BJ (cell line): ENCODE results near the gene IQCC. TPM values are rescaled to one million over a fixed set of nuclear protein-coding genes. Genes with fewer than 3 reads are reported as not detected.

Experiments
- CTCF ChIA-PET: fragments of 350-600 bp; formaldehyde crosslinking; extraction: SDS; loops from one replicate; lab custom pipeline; 2021; ENCODE audit warnings: antibody characterized with exemption, inconsistent platforms; lab: Yijun Ruan, JAX
- POLR2A ChIA-PET: fragments of 300-600 bp; sonication (Branson Sonifier 250); formaldehyde crosslinking; extraction: SDS; loops from one replicate; lab custom pipeline; 2021; ENCODE audit warnings: antibody characterized with exemption; lab: Charles Lee
- DNase-seq: peaks from one replicate; pipeline ENCODE4 v3.0.0-alpha.2; 2011; ENCODE audit warnings: low read depth
- H3K27me3 ChIP-seq: 2 replicates; pipeline ENCODE4 v1.6.0; 2011; ENCODE audit warnings: low read length; ENCODE audit not compliant: control insufficient read depth, insufficient read depth
- H3K36me3 ChIP-seq: 2 replicates; pipeline ENCODE4 v1.5.1; 2011; ENCODE audit warnings: low read length; ENCODE audit not compliant: control insufficient read depth, insufficient read depth
- H3K4me3 ChIP-seq: 2 replicates; pipeline ENCODE4 v1.5.1; 2011; ENCODE audit warnings: low read depth, mild to moderate bottlenecking, control low read depth, low read length
- polyA plus RNA-seq: library from polyadenylated mRNA; depleted of rRNA; stranded (reverse); fragments of >200 nt; gene quantifications from 2 replicates; pipeline ENCODE4 v1.2.3, GENCODE V29; 2011
- TF ChIP-seq, protein P1 (sequence below): IDR thresholded peaks from 2 replicates; pipeline ENCODE4 v1.5.1; 2011; ENCODE audit warnings: low read depth, mild to moderate bottlenecking, control low read depth, inconsistent platforms, low read length, moderate library complexity; ENCODE audit not compliant: insufficient read depth

Gene IQCC
- polyA plus RNA-seq, 1 experiment = 2.1 TPM

DNA sequence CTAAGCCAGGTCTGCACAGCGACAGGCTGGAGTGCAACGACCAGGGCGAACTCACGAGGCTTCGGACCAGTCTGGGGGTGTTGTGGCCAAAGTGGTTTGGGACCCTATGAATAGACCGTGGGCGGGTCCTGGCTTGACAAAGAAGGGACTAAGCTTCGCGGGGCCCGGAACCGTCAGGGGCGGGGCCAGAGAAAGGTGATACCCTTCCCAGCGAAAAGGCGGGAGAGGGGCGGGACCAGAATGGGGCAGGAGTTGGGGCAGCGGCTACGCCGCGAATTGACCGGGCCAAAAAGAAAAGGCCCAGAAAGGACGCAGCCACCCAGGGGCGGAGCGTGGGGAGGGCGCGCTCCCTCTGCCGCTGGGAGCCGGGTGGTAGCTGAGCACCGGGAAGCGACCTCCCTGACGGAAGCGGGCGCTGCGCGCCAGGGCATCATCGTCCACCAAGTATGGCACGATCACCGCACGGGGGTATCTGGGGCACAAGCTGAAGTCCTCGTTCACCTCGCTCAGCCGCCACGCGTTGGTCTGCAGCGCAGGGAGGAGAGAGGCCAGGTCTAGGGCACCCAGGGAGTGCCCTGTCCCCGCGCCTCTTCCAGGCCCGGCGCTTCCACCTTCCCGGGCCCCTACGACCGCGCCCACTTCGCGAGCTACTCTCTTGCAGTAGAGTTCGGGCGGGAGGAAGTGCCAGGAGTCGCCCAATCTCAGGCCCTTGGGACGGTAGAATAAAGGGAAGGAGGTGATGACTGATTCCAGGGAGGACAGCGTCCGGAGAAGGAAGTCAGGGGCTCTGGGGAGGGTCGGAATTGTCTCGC lies 34.9 kb downstream of the IQCC start:
- 0 out of 2 replicates have a peak, but pooled peaks cover 1% of the 10 kb centered on the region for H3K36me3 ChIP-seq
- ChIA-PET POLR2A (interaction anchor here (0.6 kb wide), 2 partner anchors 113 to 167 kb away, joined by 3 read pairs; partner anchors contain the start of gene TMEM39B), CTCF (interaction anchor here (0.9 to 4.3 kb wide), 6 partner anchors 9 to 465 kb away, joined by 3 to 23 read pairs (median 4); partner anchors contain the start of gene MARCKSL1)
- no peaks in the 10 kb centered on the region for H3K27me3 ChIP-seq
- no peak for DNase-seq
- H3K4me3 ChIP-seq = peak overlapping the region; percentile 59
- TF ChIP-seq, protein P1, sequence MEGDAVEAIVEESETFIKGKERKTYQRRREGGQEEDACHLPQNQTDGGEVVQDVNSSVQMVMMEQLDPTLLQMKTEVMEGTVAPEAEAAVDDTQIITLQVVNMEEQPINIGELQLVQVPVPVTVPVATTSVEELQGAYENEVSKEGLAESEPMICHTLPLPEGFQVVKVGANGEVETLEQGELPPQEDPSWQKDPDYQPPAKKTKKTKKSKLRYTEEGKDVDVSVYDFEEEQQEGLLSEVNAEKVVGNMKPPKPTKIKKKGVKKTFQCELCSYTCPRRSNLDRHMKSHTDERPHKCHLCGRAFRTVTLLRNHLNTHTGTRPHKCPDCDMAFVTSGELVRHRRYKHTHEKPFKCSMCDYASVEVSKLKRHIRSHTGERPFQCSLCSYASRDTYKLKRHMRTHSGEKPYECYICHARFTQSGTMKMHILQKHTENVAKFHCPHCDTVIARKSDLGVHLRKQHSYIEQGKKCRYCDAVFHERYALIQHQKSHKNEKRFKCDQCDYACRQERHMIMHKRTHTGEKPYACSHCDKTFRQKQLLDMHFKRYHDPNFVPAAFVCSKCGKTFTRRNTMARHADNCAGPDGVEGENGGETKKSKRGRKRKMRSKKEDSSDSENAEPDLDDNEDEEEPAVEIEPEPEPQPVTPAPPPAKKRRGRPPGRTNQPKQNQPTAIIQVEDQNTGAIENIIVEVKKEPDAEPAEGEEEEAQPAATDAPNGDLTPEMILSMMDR = peak; percentile 47

DNA sequence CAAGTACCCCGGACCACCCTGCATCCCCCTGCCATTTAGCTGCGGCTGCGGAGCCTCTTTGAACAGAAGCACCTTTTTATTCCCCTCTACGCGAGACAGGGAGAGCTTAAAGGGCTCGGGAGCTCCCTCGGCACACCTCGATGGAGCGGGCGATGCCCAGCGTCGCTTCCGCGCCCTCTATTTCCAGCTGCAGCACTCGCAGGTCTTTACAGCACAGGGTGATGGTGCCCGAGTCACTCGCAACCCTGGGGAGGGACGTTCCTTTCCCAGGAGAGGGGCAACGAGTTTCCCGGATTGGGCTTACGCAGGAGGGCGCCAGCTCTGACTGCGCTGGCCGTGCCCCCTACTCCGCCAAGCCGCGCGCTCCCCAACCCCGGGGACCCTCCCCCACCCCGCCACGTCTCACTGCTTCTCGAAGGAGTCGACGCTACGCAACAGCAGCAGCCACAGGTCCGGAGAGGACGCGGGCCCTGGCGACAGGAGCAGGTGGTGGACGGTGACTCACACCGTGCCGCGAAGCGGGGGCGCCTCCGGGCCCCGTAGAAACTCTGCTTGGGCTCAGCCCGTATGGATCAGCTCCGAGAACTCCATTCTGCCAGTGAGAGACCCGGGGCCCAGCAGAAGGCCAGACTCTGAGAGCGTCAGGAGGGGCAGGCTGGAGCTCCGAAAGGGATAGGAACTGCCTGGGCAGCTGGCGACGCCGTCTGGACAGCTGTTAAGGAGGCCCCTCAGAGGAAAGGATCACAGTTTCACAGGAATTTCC lies 35.7 kb downstream of the IQCC start:
- H3K36me3 ChIP-seq = 0 out of 2 replicates have a peak, but pooled peaks cover 1% of the 10 kb centered on the region
- CTCF ChIA-PET = interaction anchor here (0.9 to 4.3 kb wide), 7 partner anchors 8 to 465 kb away, joined by 3 to 23 read pairs (median 3); partner anchors contain the start of gene MARCKSL1
- H3K27me3 ChIP-seq = no peaks in the 10 kb centered on the region
- TF ChIP-seq, protein P1 = peak; percentile 11
- POLR2A ChIA-PET = interaction anchor here (0.6 kb wide), 2 partner anchors 22 to 114 kb away, joined by 3 to 7 read pairs; no protein-coding TSS in a partner anchor
- no peak for DNase-seq
- H3K4me3 ChIP-seq = peak overlapping the region; percentile 59

DNA sequence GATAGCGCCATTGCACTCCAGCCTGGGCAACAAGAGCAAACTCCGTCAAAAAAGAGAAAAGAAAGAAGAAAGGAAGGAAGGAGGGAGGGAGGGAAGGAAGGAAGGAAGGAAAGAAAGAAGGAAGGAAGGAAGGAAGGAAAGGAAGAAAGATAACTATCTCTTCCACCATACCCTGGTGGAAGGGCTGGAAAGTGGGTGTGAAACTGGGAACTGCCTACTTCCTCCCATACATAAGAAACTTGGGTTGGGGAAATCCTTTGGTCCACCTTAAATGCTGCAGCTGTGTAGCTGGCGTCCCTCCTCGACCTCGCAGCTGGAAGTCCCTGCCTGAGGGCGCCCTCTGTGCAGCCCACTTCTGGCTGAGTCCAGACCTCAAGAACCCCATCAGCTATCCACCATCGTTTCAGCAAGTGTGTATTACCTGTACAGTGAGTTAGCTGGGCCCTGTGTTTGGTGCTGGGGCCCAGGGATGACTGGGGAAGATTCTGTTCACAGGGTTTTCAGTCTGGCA lies 36.9 kb downstream of the IQCC start:
- CTCF ChIA-PET = interaction anchor here (4.3 kb wide), 1 partner anchor 27 kb away, joined by 23 read pairs; no protein-coding TSS in a partner anchor
- POLR2A ChIA-PET = interaction anchor here (0.6 kb wide), 1 partner anchor 32 kb away, joined by 15 read pairs; no protein-coding TSS in a partner anchor

DNA sequence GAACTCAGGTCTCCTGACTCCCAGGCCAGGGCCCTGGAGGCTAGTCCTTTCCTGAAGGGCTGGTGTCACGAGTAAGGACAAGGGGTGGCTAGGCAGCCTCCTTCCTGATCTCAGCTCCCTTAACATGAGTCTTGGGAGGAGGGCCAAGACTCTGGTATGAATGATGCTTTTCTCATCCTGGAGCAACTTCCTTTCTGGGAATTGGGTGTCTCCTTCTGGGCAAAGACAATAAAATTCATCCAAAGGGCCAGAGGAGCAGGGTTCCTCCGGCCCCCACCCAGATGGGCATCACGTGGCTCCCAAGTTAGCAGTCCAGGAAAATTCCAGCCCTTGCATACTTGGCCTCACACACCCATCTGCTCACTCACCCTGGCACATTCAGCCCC lies 41.4 kb downstream of the IQCC start, which contains the start of gene FAM167B:
Gene FAM167B (plus strand): TSS at position 335 of the 386 bp plus-strand sequence. CDS start 200 bp downstream, outside the sequence.
- Histone ChIP-seq H3K36me3 (no peaks in the 10 kb centered on the region), H3K4me3 (no peak within 1 kb of the TSS), H3K27me3 (no peaks in the 10 kb centered on the region)
- TF ChIP-seq, protein P1 = no peak
- ChIA-PET POLR2A (interaction anchor here (0.8 kb wide), 1 partner anchor 31 kb away, joined by 6 read pairs; no protein-coding TSS in a partner anchor), CTCF (interaction anchor here (0.6 to 3.9 kb wide), 7 partner anchors 11 to 106 kb away, joined by 3 to 35 read pairs (median 3); no protein-coding TSS in a partner anchor)
- peak; percentile 84 for DNase-seq

More for the DNA sequence above, 36.9 kb downstream of the IQCC start:
- DNase-seq = no peak
- TF ChIP-seq, protein P1 = no peak
- no peak overlapping the region for H3K4me3 ChIP-seq
- H3K36me3 ChIP-seq = 0 out of 2 replicates have a peak, but pooled peaks cover 1% of the 10 kb centered on the region
- no peaks in the 10 kb centered on the region for H3K27me3 ChIP-seq
